ENCODE data around the gene CCNH.

Gene CCNH

GRCh38 chr5:87392801-87393200 lies 19.9 kb downstream of the CCNH start:
- no peak for DNase-seq (ENCODE audit: extremely low spot score)
- ChIA-PET CTCF (interaction anchor here (1.3 to 1.8 kb wide), 2 partner anchors 7 to 11 kb away, joined by 5 read pairs; no protein-coding TSS in a partner anchor), POLR2A (no interaction called here)
- no peak for TF ChIP-seq CTCF (IDR thresholded peaks at IDR 0.05; ENCODE audit: control extremely low read depth, extremely low read depth, low read depth, missing control alignments)

GRCh38 chr5:87392170-87392569 lies 20.6 kb downstream of the CCNH start:
- POLR2A ChIA-PET: no interaction called here
- no peak for DNase-seq (ENCODE audit: extremely low spot score)
- CTCF ChIA-PET: interaction anchor here (0.8 to 1.8 kb wide), 4 partner anchors 8 to 321 kb away, joined by 3 to 5 read pairs (median 5); no protein-coding TSS in a partner anchor

GRCh38 chr5:87390576-87391199 lies 22.0 kb downstream of the CCNH start:
- no peak for TF ChIP-seq CTCF (IDR thresholded peaks at IDR 0.05; ENCODE audit: control extremely low read depth, extremely low read depth, low read depth, missing control alignments)
- POLR2A ChIA-PET: no interaction called here
- CTCF ChIA-PET: interaction anchor here (1.1 to 1.5 kb wide), 2 partner anchors 11 to 320 kb away, joined by 3 to 5 read pairs; no protein-coding TSS in a partner anchor
- DNase-seq (ENCODE audit: extremely low spot score): no peak

More at GRCh38 chr5:87392170-87392569, 20.6 kb downstream of the CCNH start:
- TF ChIP-seq CTCF (IDR thresholded peaks at IDR 0.05; ENCODE audit: control extremely low read depth, extremely low read depth, low read depth, missing control alignments): no peak

- POLR2A ChIA-PET: no interaction called here
- TF ChIP-seq CTCF (IDR thresholded peaks at IDR 0.05; ENCODE audit: control extremely low read depth, extremely low read depth, low read depth, missing control alignments): no peak
- no peak for DNase-seq (ENCODE audit: extremely low spot score)
- CTCF ChIA-PET: interaction anchor here (1.3 kb wide), 1 partner anchor 9 kb away, joined by 5 read pairs; no protein-coding TSS in a partner anchor
Observed at GRCh38 chr5:87390075-87390474, 22.7 kb downstream of the CCNH start.

GRCh38 chr5:87389296-87390034 lies 23.3 kb downstream of the CCNH start:
- no peak for TF ChIP-seq CTCF (IDR thresholded peaks at IDR 0.05; ENCODE audit: control extremely low read depth, extremely low read depth, low read depth, missing control alignments)
- ChIA-PET CTCF (interaction anchor here (1.3 kb wide), 1 partner anchor 10 kb away, joined by 5 read pairs; no protein-coding TSS in a partner anchor), POLR2A (no interaction called here)
- no peak for DNase-seq (ENCODE audit: extremely low spot score)

- POLR2A ChIA-PET: no interaction called here
- CTCF ChIA-PET: interaction anchor here (1.0 to 1.4 kb wide), 2 partner anchors 15 to 318 kb away, joined by 3 read pairs; no protein-coding TSS in a partner anchor
- DNase-seq (ENCODE audit: extremely low spot score): no peak
- no peak for TF ChIP-seq CTCF (IDR thresholded peaks at IDR 0.05; ENCODE audit: control extremely low read depth, extremely low read depth, low read depth, missing control alignments)
Observed at GRCh38 chr5:87388129-87388528, 24.6 kb downstream of the CCNH start.

Measured in GM10248 (cell line).